ENCODE results near the gene RCL1. TPM values are rescaled to one million over a fixed set of nuclear protein-coding genes. Genes with fewer than 3 reads are reported as not detected.

RCL1 gene
- total RNA-seq, 1 experiment from 2014 or later = 34.4 TPM

- Histone ChIP-seq H3K4me2 (ENCODE audit: insufficient read depth, insufficient read length, low read length) (no peak overlapping the region), H3K23me2 (ENCODE audit: insufficient read length, low read depth, low read length, poor library complexity, severe bottlenecking) (peaks cover 1% of the 10 kb centered on the region), H3K18ac (ENCODE audit: insufficient read length, low read depth, low read length) (no peak overlapping the region), H2BK12ac (ENCODE audit: insufficient read length, low read depth, low read length) (no peak overlapping the region), H3K4me1 (ENCODE audit: insufficient read depth, low read length) (0 out of 2 replicates have a peak, but pooled peaks cover under 1% of the 10 kb centered on the region), H4K91ac (ENCODE audit: insufficient read length, low read depth, low read length) (no peak overlapping the region), H3K9me3 (ENCODE audit: control insufficient read depth, low read depth, low read length) (no peaks in the 10 kb centered on the region), H2BK120ac (ENCODE audit: low read depth, low read length, poor library complexity, severe bottlenecking) (no peak overlapping the region), H4K8ac (replicated peaks; ENCODE audit: insufficient read length, low read depth, low read length) (no peak overlapping the region), H3T11ph (ENCODE audit: low read length) (no peak overlapping the region), H3K9ac (ENCODE audit: extremely low read depth, insufficient read length, low read length) (no peak overlapping the region), H3K27me3 (ENCODE audit: insufficient read depth, low read length) (no peaks in the 10 kb centered on the region), H2AFZ (ENCODE audit: low read length) (no peak overlapping the region), H3K4ac (ENCODE audit: low read depth, low read length) (no peak overlapping the region), H2BK15ac (ENCODE audit: low read depth, low read length) (no peak overlapping the region), H3K56ac (ENCODE audit: insufficient read length, low read depth, low read length) (no peak overlapping the region), H4K5ac (ENCODE audit: insufficient read length, low read depth, low read length) (no peak overlapping the region), H3K23ac (ENCODE audit: insufficient read length, low read depth, low read length) (no peak overlapping the region), H4K20me1 (ENCODE audit: control insufficient read depth, insufficient read depth, insufficient read length) (peaks cover under 1% of the 10 kb centered on the region), H3K79me1 (ENCODE audit: insufficient read depth, low read depth, low read length, poor library complexity, severe bottlenecking) (peaks cover 2% of the 10 kb centered on the region), H2BK5ac (ENCODE audit: insufficient read length, low read length) (no peak overlapping the region), H3K27ac (ENCODE audit: insufficient read length, low read depth, low read length) (no peak overlapping the region), H2BK20ac (ENCODE audit: low read depth, low read length, poor library complexity, severe bottlenecking) (no peak overlapping the region), H3K79me2 (ENCODE audit: insufficient read depth, low read length) (peaks cover 10% of the 10 kb centered on the region; the same call in 1 of the 2 replicates), H3K14ac (ENCODE audit: insufficient read depth, low read length) (no peak overlapping the region), H2AK5ac (ENCODE audit: insufficient read length, low read length) (no peak overlapping the region)
- Mint-ChIP-seq H3K4me1 (peaks cover 8 to 10% of the 10 kb centered on the region in 2 experiments), H3K27me3 (ENCODE audit: low read depth) (no peaks in the 10 kb centered on the region; the same call in 1 of the 2 replicates), H3K36me3 (ENCODE audit: insufficient read depth in 1 of 3, low read depth in 3 of 3) (peaks cover under 1 to 21% (median 15%) of the 10 kb centered on the region in 3 experiments; a peak in 5 of 7 replicates), H3K4me3 (no peak overlapping the region), H3K27ac (no peak overlapping the region), H3K9me3 (peaks cover 3 to 10% of the 10 kb centered on the region in 2 experiments; a peak in 3 of 5 replicates)
- DNase-seq = no peak
- TF ChIP-seq CTCF (conservative IDR thresholded peaks at IDR 0.05) = no peak
- WGBS (ENCODE audit: extremely low coverage, insufficient read length, low lambda C conversion rate) = no CpG with 5 or more reads among the region's 1 CpG
Observed at GRCh38 chr9:4810565-4810964, 17.8 kb downstream of the RCL1 start.
